Activated CD8-positive, alpha-beta memory T cell treated with anti-CD3 and anti-CD28 coated beads for 48 hours (primary cell): ENCODE results near the gene FADS1.

Experiments
- DNase-seq, 3 experiments: peaks; one replicate each; pipeline ENCODE4 v3.0.0-alpha.2; 2020; ENCODE audit warnings: low read depth in 2 of 3, low spot score in 2 of 3

FADS1 gene

DNA sequence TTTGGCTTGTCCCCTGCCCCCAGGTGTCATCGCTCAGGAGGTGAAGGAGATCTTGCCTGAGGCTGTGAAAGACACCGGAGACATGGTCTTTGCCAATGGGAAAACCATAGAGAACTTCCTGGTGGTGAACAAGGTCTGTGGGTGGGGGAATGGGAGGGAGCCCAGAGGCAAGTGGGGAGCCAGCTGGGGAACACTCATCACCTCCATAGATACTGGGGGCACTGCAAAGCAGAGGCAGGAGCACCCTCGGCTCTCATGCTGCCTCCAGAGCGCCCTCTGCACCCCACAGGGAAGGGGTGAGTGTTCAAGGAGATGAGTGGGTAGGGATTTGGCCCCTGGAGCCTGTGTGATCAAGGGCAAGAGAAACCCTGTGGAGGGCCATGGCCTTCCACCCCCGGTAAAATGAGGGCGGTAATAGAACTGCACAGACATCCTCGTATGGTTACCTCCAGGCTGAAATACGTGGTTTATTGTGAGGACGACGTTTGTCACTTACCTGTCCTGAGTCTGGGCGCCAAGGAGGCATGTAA lies 38.4 kb downstream of the FADS1 start:
- no peak for DNase-seq

- peak in 2 of 3 experiments; percentile 16 to 26 for DNase-seq
Observed at GRCh38 chr11:61777234-61778090, 39.3 kb downstream of the FADS1 start.

DNA sequence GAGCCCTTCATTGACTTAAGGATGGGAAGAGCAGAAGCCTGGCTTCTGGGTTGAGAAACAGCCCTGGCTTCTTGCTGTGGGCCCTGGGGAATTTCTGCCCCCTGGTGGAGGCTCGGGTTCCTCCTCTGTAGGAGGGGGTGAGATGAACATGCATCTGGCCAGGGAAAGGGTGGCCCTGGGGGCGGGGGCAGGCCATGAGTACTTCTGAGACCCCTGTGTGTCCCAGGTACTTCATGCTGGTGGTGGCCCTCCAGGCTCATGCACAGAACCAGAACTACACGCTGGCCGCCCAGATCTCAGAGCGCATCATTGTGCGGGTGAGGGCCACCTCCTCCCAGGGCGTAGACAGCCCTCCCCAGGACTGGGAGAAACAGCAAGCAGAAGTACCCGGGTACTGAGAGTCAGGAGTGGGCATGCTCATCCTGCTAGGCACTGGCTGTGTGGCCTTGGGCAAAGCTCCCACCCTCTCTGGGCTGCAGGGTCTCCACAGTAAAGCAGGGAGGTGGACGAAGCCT lies 40.2 kb downstream of the FADS1 start:
- peak in 2 of 3 experiments; percentile 46 to 49 for DNase-seq

GRCh38 chr11:61775606-61776554 lies 40.9 kb downstream of the FADS1 start:
- no peak for DNase-seq

GRCh38 chr11:61775106-61775505 lies 41.7 kb downstream of the FADS1 start:
- no peak for DNase-seq

- no peak for DNase-seq
Observed at GRCh38 chr11:61774411-61774810, 42.4 kb downstream of the FADS1 start.

GRCh38 chr11:61773809-61774208 lies 43.0 kb downstream of the FADS1 start:
- no peak for DNase-seq

DNA sequence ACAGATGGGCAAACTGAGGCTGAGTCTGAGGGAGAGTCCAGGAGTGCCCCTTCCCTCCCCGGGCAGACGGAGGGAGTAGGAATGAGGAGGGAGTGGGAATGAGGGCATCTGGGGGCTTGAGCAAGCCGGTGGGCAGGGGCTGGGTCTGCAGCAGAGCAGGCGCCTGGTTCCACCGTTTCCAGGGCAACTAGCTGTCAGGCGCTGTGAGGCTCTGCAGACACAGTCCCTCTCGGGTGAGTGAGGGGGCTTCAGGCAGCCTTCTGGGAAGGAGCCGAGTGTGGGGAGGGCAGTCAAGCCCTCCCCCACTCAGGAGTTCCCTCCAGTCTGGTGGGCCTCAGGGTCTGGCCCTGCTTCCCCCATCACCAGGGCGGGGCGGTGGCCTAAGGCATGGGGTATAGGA lies 43.4 kb downstream of the FADS1 start:
- DNase-seq, result no peak

- DNase-seq, result no peak
Observed at GRCh38 chr11:61771985-61772455, 44.8 kb downstream of the FADS1 start.

GRCh38 chr11:61771195-61771894 lies 45.5 kb downstream of the FADS1 start:
- DNase-seq, result no peak

GRCh38 chr11:61769946-61770683 lies 46.7 kb downstream of the FADS1 start:
- no peak for DNase-seq

GRCh38 chr11:61769169-61769920 lies 47.5 kb downstream of the FADS1 start:
- DNase-seq, result no peak

- no peak for DNase-seq
Observed at GRCh38 chr11:61768376-61769076, 48.3 kb downstream of the FADS1 start.

DNA sequence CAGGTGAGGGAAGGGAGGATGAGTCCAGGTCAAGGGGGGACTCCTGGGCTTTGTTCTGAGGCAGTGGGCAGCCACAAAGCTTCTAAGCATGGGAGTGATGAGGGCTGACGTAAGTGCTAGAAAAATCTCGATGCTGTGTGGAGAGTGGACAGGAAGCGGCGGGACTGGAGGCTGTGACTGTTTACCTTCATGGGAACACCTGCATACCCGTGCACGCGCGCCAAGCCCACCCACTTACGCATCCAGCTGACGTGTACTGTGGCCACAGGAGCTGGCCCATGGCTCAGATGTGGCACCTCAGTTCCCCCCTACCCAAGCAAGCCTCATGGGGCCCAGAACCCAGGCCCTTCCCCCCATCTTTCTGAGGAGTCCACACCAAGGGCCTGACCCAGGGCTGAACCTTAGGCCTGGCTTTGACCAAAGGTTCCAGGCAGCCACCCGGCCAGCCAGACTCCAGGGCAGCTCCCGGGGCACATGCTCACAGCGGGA lies 50.4 kb downstream of the FADS1 start:
- DNase-seq, result no peak

DNA sequence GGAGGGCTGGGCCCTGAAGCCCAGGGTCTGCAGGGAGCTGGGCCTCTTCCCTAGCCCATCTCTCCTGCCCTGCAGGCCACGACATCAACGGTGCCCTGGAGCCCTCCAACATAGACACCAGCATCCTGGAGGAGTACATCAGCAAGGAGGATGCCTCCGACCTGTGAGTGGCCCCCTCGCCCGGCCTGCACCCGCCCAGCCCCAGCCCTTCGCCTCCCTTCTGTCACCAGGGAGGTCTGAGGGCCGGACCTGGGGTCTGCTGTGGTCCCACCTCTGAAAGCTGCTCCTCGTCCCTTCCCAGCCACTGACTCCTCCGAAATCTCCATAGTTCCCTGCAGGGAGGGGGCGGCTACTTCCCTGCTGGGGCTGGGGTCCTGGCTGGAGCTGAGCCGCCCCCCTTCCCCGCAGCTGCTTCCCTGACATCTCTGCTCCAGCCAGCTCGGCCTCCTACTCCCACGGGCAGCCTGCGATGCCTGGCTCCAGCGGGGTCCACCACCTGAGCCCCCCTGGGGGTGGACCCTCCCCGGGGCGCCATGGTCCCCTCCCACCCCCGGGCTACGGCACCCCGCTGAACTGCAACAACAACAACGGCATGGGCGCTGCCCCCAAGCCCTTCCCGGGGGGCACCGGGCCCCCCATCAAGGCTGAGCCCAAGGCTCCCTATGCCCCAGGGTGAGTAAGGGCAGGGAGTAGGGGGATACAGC lies 51.1 kb downstream of the FADS1 start:
- no peak for DNase-seq

DNA sequence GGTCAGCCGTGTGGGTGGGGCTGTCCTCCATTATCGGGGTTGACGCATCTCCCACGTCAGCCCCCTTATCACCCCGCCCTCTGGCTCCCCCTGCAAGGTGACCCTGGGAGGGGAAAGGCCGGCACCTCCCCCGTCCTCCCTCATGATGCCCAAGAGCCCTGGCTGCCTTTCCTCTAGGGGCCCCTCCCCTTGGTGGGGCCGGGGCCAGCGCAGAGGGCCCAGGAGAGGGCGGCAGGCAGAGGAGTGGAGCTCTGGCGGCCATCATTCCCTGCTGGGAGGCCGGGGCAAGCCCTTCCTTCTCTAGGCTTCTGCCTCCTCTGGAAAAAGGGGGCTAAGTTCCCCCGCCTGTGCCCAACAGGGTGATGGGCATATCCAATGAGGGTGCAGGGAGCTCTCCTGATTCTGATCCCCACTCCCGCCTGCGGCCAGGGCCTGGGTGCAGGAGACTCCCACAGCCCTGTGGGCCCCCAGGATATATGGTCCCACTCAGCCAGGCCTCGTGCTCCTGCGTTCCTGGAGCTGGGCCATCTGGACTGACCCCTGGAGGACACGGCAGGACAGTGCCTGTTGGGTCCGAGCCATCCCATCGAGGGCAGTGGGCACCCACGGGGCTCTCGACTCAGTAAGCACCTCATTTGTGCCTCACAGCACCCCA lies 52.1 kb downstream of the FADS1 start:
- DNase-seq, result no peak

DNA sequence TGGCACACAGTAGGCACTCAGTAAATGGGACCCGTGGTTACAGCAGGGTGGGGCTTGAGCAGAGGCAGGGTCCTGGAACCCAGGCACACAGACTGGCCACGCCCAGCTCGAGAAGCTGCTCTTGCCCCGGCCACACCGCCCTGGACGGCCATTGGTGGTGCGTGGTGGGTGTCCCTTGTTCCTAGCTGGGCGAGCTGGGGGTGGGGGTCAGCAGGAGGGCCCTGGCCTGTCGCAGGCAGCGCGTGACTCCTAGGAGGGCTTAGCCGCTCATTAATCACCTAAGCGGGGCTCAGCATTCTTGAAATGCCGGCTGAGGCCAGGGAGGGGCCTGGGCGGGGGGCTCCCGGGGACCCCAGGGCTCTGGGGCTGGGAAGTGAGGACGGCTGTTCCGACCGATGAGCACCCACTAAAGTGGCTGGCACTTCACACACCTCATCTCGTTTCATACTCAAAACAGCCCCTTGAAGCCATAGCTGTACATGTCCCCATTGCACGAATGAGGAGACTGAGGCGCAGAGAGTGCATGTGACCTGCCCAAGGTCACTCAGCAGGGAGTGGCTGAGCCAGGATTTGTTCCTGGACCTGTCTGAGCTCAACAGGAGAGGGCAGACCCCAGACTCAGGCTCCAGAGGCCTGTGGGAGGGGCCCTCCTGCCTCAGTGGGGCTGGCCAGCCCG lies 52.7 kb downstream of the FADS1 start:
- no peak for DNase-seq
